OCI-LY7 (cell line): Measurements from ENCODE around the gene MAB21L1. TPM values are rescaled to one million over a fixed set of nuclear protein-coding genes. Genes with fewer than 3 reads are reported as not detected.

Experiments used
- BruUV-seq: library from RNA; stranded (reverse); fragments of 400-500 nt; replicated peaks from 2 replicates; lab custom pipeline; 2021; lab: Mats Ljungman, UMichigan
- CTCF ChIA-PET: fragments of 300-600 bp; sonication (Branson Sonifier 250); formaldehyde crosslinking; loops from one replicate; lab custom pipeline; 2022; ENCODE audit warnings: antibody characterized with exemption; ENCODE audit not compliant: unreplicated experiment; lab: Charles Lee
- POLR2A ChIA-PET: fragments of 300-600 bp; sonication (Branson Sonifier 250); formaldehyde crosslinking; loops from one replicate; lab custom pipeline; 2022; ENCODE audit warnings: antibody characterized with exemption; lab: Charles Lee
- DNase-seq: peaks from one replicate; pipeline ENCODE4 v3.0.0-alpha.2; 2015; ENCODE audit warnings: low spot score
- H2AFZ ChIP-seq: fragments of 200-600 bp; sonication (generic), shearing (Covaris generic); 2 replicates; pipeline ENCODE4 v1.6.1; 2014; ENCODE audit warnings: mild to moderate bottlenecking, antibody characterized with exemption, low read length, moderate library complexity
- H3K27ac ChIP-seq: fragments of 200-600 bp; sonication (generic); 2 replicates; pipeline ENCODE4 v1.5.1; 2014; ENCODE audit warnings: mixed run types, low read depth, mild to moderate bottlenecking, moderate library complexity, low read length, inconsistent platforms; ENCODE audit not compliant: poor library complexity, severe bottlenecking
- H3K36me3 ChIP-seq: fragments of 200-600 bp; sonication (generic); 2 replicates; pipeline ENCODE4 v1.6.1; 2014; ENCODE audit warnings: mild to moderate bottlenecking, antibody characterized with exemption, low read length, moderate library complexity, mixed read lengths; ENCODE audit not compliant: insufficient read depth
- H3K4me1 ChIP-seq: fragments of 200-600 bp; sonication (generic); 2 replicates; pipeline ENCODE4 v1.5.1; 2014; ENCODE audit warnings: mild to moderate bottlenecking, low read length; ENCODE audit not compliant: insufficient read depth, poor library complexity, severe bottlenecking
- H3K4me2 ChIP-seq: fragments of 200-600 bp; sonication (generic); 2 replicates; pipeline ENCODE4 v1.6.1; 2014; ENCODE audit warnings: mild to moderate bottlenecking, low read length
- H3K4me3 ChIP-seq: fragments of 200-600 bp; sonication (generic); 2 replicates; pipeline ENCODE4 v1.5.1; 2014; ENCODE audit warnings: mild to moderate bottlenecking, low read depth, low read length; ENCODE audit not compliant: poor library complexity, severe bottlenecking
- H3K79me2 ChIP-seq: fragments of 200-600 bp; sonication (generic); 2 replicates; pipeline ENCODE4 v1.6.1; 2016; ENCODE audit warnings: low read depth, mild to moderate bottlenecking, low read length, moderate library complexity, mixed read lengths; ENCODE audit not compliant: insufficient read depth
- H3K9me2 ChIP-seq: fragments of 200-600 bp; sonication (generic); 2 replicates; pipeline ENCODE4 v1.6.1; 2016; ENCODE audit warnings: mild to moderate bottlenecking, low read length, mixed read lengths; ENCODE audit not compliant: insufficient read depth
- H3K9me3 ChIP-seq: fragments of 200-600 bp; sonication (generic); 2 replicates; pipeline ENCODE4 v1.6.1; 2014; ENCODE audit warnings: mild to moderate bottlenecking, mixed run types, low read length, mixed read lengths
- H4K20me1 ChIP-seq: fragments of 200-600 bp; sonication (generic); 2 replicates; pipeline ENCODE4 v1.6.1; 2014; ENCODE audit warnings: mild to moderate bottlenecking, antibody characterized with exemption, low read length, moderate library complexity, mixed read lengths; ENCODE audit not compliant: insufficient read depth
- EZH2phosphoT487 ChIP-seq: fragments of 200-600 bp; sonication (generic); IDR thresholded peaks from 2 replicates; pipeline ENCODE4 v1.6.1; 2018; ENCODE audit warnings: low read depth, borderline replicate concordance, mild to moderate bottlenecking, mixed run types, antibody characterized with exemption, low read length, moderate library complexity, mixed read lengths
- intact Hi-C: fragments of 100-400 bp; cut with micrococcal nuclease; formaldehyde crosslinking; loops from one replicate; pipeline ENCODE4 v1.10.0; 2022; ENCODE audit not compliant: unreplicated experiment
- total RNA-seq, 2 experiments: library from RNA; depleted of rRNA in 1 of 2; stranded (reverse); fragments of >200 nt in 1 of 2; shearing (Covaris generic) in 1 of 2; gene quantifications; 2 replicates each; pipeline ENCODE4 v1.2.3, GENCODE V29; 2014 to 2022
- TF ChIP-seq, protein P1 (sequence below): fragments of 200-600 bp; sonication (generic); conservative IDR thresholded peaks from 2 replicates; pipeline ENCODE4 v1.5.1; 2014; ENCODE audit warnings: mild to moderate bottlenecking, antibody characterized with exemption, low read length, moderate library complexity, mixed read lengths

Gene MAB21L1
- total RNA-seq, 2 experiments from 2014 or later = not detected

DNA sequence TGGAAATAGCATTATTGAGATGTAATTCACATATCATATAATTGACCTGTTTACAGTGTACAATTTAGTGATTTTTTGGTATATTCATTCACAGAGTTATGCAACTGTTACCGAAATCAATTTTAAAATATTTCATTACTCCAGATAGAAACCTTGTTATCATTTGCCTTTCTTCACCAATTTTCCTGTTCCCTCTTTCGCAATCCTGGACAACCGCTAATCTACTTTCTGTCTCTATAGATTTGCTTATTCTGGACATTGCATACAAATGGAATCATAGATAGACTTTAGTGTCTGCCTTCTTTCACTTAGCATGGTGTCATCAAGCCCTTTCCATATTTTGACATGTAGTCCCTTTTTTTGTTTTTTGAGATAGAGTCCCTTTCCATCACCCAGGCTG, 19.2 kb downstream of the MAB21L1 start:
- TF ChIP-seq EZH2phosphoT487 = no peak
- TF ChIP-seq, protein P1, sequence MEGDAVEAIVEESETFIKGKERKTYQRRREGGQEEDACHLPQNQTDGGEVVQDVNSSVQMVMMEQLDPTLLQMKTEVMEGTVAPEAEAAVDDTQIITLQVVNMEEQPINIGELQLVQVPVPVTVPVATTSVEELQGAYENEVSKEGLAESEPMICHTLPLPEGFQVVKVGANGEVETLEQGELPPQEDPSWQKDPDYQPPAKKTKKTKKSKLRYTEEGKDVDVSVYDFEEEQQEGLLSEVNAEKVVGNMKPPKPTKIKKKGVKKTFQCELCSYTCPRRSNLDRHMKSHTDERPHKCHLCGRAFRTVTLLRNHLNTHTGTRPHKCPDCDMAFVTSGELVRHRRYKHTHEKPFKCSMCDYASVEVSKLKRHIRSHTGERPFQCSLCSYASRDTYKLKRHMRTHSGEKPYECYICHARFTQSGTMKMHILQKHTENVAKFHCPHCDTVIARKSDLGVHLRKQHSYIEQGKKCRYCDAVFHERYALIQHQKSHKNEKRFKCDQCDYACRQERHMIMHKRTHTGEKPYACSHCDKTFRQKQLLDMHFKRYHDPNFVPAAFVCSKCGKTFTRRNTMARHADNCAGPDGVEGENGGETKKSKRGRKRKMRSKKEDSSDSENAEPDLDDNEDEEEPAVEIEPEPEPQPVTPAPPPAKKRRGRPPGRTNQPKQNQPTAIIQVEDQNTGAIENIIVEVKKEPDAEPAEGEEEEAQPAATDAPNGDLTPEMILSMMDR = no peak
- CTCF ChIA-PET = no interaction called here
- no peaks in the 10 kb centered on the region for H3K4me1 ChIP-seq
- no peak overlapping the region for H3K4me2 ChIP-seq
- H3K79me2 ChIP-seq = no peaks in the 10 kb centered on the region
- no TSS peak for BruUV-seq
- POLR2A ChIA-PET = no interaction called here
- no peak for DNase-seq
- no peaks in the 10 kb centered on the region for H3K9me2 ChIP-seq
- H3K4me3 ChIP-seq = no peak overlapping the region
- H3K36me3 ChIP-seq = no peaks in the 10 kb centered on the region
- H3K27ac ChIP-seq = no peak overlapping the region
- no peaks in the 10 kb centered on the region for H3K9me3 ChIP-seq
- H4K20me1 ChIP-seq = no peaks in the 10 kb centered on the region
- H2AFZ ChIP-seq = no peak overlapping the region
- intact Hi-C loops = no loop called here

DNA sequence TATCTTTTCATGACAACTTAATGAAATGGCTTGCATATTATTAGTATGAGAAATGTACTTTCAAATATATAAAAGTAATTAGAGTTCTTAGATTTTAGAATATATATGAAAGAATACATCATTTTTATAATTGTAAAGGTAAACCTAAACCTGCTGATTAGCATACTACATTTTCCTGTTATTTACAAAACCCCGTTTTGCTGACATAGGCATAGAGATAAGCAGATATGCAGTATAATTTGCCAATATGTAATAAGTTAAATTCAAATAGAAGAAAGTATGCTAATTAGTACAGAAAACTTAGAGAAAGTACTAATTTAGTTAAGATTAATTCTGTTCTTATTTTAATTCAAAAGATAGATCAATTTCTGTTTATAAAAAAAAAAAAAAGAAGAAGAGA, 21.5 kb downstream of the MAB21L1 start:
- ChIA-PET POLR2A (no interaction called here), CTCF (no interaction called here)
- Histone ChIP-seq H3K4me3 (no peak overlapping the region), H3K36me3 (no peaks in the 10 kb centered on the region), H3K4me1 (no peaks in the 10 kb centered on the region), H4K20me1 (no peaks in the 10 kb centered on the region), H3K27ac (no peak overlapping the region), H3K9me2 (no peaks in the 10 kb centered on the region), H2AFZ (no peak overlapping the region), H3K4me2 (no peak overlapping the region), H3K79me2 (no peaks in the 10 kb centered on the region), H3K9me3 (no peaks in the 10 kb centered on the region)
- intact Hi-C loops = no loop called here
- DNase-seq = no peak
- no peak for TF ChIP-seq EZH2phosphoT487
- TF ChIP-seq, protein P1 = no peak
- no TSS peak for BruUV-seq

DNA sequence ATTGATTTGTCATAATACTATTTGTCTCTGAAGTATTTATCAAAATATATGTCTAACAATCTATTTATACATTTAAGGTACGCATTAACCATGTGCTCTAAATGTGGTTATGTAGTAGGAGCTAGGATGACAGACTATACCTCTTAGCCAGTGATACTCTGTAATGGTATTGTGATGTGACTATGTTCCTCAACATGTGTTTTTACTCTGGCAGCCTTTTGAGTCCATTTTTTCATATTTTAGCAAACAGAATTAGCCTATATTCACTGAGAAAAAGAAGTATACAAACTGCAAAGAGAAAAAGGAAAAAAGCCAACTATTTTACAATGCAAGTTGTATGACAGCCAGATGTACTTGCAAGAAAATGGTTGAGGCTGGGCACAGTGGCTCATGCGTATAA, 26.7 kb downstream of the MAB21L1 start:
- no peak overlapping the region for H3K4me3 ChIP-seq
- no peak for TF ChIP-seq EZH2phosphoT487
- TF ChIP-seq, protein P1 = no peak
- no peaks in the 10 kb centered on the region for H3K4me1 ChIP-seq
- CTCF ChIA-PET = no interaction called here
- no peaks in the 10 kb centered on the region for H3K9me2 ChIP-seq
- intact Hi-C loops = no loop called here
- no TSS peak for BruUV-seq
- H2AFZ ChIP-seq = no peak overlapping the region
- no peaks in the 10 kb centered on the region for H3K36me3 ChIP-seq
- H3K27ac ChIP-seq = no peak overlapping the region
- no peak overlapping the region for H3K4me2 ChIP-seq
- POLR2A ChIA-PET = no interaction called here
- H3K79me2 ChIP-seq = no peaks in the 10 kb centered on the region
- DNase-seq = no peak
- no peaks in the 10 kb centered on the region for H3K9me3 ChIP-seq
- H4K20me1 ChIP-seq = no peaks in the 10 kb centered on the region
